GM18502 (cell line): ENCODE data around the gene LDLRAD3.
"Not testable (repeated sequence)": the region's sequence is repeated elsewhere in the genome, so short reads cannot be mapped to it uniquely, and the experiment has no call there.

Experiments
- ATAC-seq: cut with Tn5 transposase; IDR thresholded peaks from one replicate; pipeline ENCODE4 v1.9.1; 2021; ENCODE audit warnings: mild to moderate bottlenecking; ENCODE audit not compliant: unreplicated experiment, poor library complexity

The LDLRAD3 gene

DNA sequence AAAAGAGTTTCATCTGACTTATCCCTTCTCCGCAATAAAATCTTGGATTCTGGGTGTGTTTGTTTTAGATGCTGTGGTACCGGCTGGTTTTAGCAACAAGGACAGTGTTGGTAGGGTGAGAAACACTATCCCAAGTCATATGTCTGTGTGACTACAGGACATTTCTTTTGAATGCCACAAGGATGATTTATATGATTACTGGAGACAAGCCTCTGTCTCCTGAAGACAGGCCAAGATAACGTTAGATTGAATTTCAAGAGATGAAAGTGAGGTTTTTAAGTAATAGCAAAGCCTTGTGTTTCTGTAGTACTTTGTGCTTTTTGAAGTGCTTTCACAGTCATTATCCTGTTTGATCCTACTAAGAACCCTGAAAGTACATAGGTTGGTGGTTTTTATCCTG, 243.8 kb downstream of the LDLRAD3 start:
- no peak for ATAC-seq

- ATAC-seq: not testable (repeated sequence)
These were observed 245.9 kb downstream of the LDLRAD3 start for GRCh38 chr11:36189735-36190134.

DNA sequence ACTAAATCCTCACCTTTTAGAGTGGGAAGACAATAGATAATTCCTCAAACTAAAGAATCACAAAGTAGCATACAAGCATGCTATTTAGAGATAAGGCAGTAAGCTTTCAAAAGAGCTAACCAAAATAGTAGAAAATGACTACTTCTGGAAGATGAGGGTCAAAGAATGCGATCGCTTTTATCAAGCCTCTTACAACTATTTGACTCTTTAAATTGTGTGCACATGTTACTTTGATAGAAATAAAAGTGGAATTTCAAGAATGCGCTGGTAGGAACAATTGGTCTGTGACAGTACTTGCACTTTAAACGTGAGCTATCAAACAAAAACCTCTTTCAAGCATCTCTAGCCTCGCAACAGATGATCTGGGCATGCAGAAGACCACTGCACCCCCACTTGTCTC, 248.1 kb downstream of the LDLRAD3 start:
- no peak for ATAC-seq

DNA sequence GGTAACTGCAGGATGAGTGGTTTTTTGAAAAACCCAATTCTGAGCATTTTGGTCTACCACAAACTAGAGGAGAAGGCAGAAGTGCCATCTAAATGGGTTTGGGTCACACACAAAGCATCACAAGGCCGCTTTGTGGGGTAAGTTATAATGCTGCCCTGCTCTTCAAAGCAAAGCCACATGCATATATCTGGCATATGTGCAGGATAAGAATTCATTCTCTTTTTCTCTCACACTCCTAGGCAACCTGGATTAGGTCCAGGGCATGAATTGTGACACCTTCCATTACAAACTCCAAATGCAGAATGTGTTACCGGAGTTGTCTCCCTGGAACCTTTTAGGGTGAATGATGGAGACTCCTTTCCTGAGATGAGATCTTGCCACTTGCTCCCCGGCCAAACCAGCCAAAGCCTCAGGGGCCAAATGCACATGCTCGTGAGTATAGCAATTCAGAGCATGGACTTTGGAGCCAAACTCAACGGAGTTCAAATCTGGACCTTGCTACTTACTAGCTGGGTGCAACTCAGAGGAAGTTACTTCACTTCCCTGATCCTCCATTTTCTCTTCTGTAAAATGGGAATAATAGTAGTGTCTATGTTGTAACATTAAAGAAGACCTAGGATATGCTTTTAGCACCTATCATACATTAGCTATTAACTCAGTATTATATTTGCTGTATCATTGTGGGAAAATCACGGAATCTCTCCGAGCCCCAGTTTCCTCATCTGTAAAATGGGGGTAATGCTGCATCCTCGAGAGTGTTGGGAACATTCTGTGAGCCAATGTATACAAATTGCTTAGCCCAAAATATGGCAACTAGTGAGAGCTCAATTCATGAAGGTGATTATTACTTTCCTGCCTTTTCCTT, 248.8 kb downstream of the LDLRAD3 start:
- no peak for ATAC-seq

DNA sequence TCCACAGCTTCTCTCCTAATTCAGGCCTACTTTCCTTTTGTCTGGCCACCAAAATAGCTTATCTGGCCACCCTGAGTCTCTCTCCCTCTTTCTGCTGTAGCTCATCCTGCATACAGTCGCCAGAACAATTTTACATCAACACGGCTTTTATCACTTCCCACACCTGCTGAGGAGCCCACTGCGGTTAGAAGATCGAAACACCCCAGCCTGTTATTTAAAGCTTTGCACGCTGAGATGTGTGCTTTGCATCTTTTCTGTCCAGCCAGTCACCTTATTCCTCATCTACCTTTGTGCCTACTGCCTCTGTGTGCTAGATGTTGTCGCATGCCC, 249.4 kb downstream of the LDLRAD3 start:
- no peak for ATAC-seq

DNA sequence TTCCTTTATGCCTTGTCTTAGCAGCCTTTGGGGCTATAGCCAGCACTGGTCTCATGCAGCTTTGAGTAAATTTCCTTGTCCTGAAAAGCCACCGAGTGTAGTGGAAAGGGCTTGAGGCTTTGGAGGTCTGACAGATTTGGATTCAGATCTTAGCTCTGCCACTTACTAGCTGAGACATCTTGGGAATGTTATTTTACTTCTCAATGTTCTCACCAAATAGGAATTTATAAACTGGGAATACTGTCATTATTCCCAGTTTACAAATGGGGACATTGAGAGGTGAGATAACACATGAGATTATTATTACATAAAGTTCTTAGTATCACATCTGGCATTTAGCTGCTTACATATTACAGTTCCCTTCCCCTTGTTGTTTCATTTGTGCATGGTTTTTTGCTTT, 249.9 kb downstream of the LDLRAD3 start:
- no peak for ATAC-seq

DNA sequence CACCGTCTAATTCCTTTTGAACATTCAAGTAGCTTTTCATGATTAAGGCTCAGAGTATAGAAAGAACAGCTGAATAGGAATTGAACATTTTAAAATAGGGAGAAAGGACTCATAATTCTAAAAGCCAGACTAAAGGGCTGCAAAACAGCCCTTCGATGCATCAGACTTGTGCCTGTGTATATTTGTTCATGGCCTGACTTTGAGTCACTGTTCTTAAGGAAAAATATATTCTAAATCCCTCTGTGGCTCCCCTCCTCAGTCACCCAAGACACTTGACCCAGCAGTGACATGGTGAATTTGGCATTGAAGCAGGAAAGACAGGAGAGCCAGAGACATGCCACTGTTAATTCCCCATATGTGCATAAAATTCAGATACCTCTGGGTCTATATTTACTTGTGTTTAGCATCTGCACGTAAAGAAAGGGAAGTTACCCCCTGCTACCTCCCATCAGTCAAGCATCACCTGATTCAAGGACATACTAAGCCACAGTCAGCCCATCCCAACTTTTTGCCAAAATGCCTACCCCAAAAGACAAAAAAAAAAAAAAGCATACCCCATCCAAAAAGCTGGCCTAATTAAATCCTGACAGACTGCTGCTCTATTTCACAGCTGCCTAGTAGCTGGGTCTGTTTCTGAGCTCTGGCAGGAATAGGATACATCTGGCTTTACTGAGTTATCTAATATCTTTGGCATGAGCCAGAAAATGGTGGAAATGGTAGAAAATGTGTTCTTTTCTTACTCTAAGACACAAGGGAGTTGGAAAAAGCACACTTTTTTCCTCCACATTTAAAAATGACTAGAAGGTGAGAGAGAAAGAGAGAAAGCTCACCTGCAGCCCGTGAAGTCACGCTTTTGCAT, 251.9 kb downstream of the LDLRAD3 start:
- no peak for ATAC-seq

GRCh38 chr11:36196411-36196998, 252.6 kb downstream of the LDLRAD3 start:
- no peak for ATAC-seq

DNA sequence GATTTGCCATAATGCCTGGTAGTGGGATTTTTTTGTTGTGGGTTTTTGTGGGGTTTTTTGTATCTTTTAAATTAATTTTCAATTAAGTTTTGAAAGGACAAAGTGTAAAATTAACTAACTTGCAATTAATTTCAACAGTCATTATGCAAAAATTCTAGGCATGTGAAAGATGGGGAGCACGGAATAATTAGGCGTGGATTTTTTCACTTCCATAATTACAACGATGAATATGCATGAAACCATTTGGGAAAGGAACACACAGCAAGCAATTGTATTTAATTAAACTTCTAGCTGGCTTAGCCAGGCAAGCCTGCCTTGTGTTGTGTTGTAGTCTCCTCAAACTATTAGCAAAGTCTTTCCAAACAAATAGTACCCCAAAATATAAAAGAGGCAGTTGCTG, 257.5 kb downstream of the LDLRAD3 start:
- no peak for ATAC-seq

GRCh38 chr11:36205536-36205935, 261.7 kb downstream of the LDLRAD3 start:
- no peak for ATAC-seq

- ATAC-seq: no peak
These were observed 266.7 kb downstream of the LDLRAD3 start for GRCh38 chr11:36210529-36210928.

GRCh38 chr11:36211761-36212430, 268.0 kb downstream of the LDLRAD3 start:
- no peak for ATAC-seq

- no peak for ATAC-seq
These were observed 268.9 kb downstream of the LDLRAD3 start for GRCh38 chr11:36212564-36213392.

DNA sequence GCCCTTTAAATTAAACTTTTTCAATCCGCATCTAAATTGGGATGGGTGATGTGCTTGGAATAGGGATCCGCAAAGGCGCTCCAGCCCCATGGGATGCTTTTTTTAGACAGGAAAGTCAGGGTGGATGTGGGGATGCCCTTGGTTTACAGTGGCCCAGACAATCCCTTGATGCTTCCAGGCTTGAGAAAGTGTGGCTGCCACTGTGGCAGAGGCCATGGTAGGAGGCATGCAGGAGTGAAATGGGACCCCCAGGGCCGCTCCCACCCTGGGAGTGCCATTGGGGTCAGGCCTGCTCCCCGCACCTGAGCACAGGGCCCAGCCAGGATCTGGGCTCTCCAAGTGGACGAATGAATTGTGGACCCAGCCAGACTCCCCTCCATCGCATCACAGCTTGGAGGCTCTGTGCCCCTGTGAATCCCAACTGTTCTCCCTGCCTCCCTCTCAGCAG, 269.6 kb downstream of the LDLRAD3 start:
- no peak for ATAC-seq

DNA sequence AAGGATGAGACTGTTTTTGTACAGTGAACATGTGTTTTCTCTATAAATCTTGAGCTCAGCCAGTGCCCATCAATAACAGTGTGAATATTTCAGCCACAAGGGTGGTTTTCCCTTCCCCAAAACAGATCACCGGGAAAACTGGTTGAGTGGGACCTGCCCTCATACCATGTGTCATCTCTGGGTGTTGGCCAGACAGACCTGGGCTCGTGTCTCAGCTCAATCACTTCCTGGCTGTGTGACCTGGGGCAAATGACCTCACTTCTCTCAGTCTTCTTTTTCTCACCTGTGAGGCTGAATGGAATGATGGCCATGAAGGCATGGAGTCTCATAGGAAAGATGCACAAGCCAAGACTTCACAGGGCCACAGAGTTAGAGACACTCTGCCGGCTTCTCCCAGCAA, 270.6 kb downstream of the LDLRAD3 start:
- ATAC-seq: no peak

DNA sequence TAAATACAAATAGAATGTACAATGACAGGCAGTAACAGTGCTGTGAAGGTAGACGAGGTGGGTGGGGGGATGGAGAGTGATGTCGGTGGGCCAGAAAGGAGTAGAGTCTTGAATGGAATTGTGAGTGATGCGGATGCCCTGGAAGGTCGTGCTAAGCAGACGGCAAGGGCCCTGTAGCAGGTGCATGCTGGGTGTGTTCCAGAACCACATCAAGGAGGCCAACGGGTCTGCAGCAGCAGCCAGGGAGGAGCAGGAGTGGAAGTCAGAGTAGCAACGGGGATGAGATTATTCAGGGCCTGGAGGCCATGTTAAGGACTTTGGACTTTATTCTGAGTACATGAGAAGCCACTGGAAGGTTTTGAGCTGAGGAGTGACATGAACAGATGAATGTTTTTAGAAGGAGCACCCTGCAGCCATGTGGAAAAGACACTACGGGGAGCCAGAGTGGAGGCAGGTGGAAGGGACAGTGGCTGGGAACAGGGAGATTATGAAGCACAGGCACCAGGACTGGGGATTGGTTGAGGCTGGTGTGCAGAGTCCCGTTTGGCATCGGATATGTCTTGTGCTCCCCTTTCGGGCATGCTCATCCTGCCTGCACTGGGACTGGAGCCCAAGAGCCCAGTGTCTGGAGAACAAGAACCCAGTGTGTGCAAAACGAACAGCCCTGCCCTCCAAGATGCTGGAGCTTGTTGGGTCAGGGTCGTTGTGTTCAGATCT, 271.3 kb downstream of the LDLRAD3 start:
- ATAC-seq: no peak

DNA sequence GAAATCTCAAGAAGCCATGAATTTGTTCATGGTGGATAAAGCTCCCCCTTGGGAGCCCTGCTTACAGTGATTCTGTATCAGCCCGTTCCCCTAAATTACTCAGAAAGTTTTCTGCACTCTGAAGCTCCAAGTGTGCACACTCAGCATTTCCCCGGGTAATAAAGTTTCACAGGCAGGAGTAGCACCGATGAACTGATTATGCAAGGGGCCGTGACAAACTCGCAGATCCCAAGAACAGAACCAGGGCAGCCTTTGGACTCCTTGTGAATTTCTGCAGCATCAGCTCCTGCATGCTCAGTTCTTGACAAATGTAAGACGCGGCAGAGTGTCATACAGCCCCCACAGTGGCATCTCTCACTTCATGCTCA, 271.8 kb downstream of the LDLRAD3 start:
- no peak for ATAC-seq

- ATAC-seq: no peak
These were observed 272.3 kb downstream of the LDLRAD3 start for GRCh38 chr11:36216061-36216615.
